ENCODE data around the gene CRIP3.
A peak's percentile ranks its signal among the peaks of the same experiment; 100 is the strongest.
"Not testable (repeated sequence)": the region's sequence is repeated elsewhere in the genome, so short reads cannot be mapped to it uniquely, and the experiment has no call there.

CRIP3 gene

GRCh38 chr6:43308990-43309477 lies 408 bp upstream of the CRIP3 start:
- H3K9me3 ChIP-seq: no peaks in the 10 kb centered on the region
- peaks cover 37% of the 10 kb centered on the region for H3K4me1 ChIP-seq
- peak overlapping the region; percentile 67 for H3K4me3 ChIP-seq
- TF ChIP-seq Cebpa-rat (IDR thresholded peaks at IDR 0.05): no peak
- peak overlapping the region; percentile 28; the same call in 1 of the 2 replicates for H3K9ac ChIP-seq
- no peak overlapping the region for H3K27ac ChIP-seq
- H3K27me3 ChIP-seq: no peaks in the 10 kb centered on the region
- peak overlapping the region; percentile 96 for H3K4me2 ChIP-seq
- no peaks in the 10 kb centered on the region for H3K36me3 ChIP-seq
- peaks cover 12% of the 10 kb centered on the region; the same call in 1 of the 2 replicates for H4K20me1 ChIP-seq

GRCh38 chr6:43307451-43308100 lies 1.1 kb downstream of the CRIP3 start:
- Histone ChIP-seq H4K20me1 (peaks cover 12% of the 10 kb centered on the region; the same call in 1 of the 2 replicates), H3K4me3 (peak overlapping the region; percentile 67; the same call in 1 of the 2 replicates), H3K4me2 (peak overlapping the region; percentile 96), H3K9me3 (no peaks in the 10 kb centered on the region), H3K9ac (no peak overlapping the region; the same call in 1 of the 2 replicates), H3K4me1 (peaks cover 28% of the 10 kb centered on the region), H3K36me3 (no peaks in the 10 kb centered on the region), H3K27ac (no peak overlapping the region), H3K27me3 (no peaks in the 10 kb centered on the region)
- TF ChIP-seq Cebpa-rat (IDR thresholded peaks at IDR 0.05): no peak

- H4K20me1 ChIP-seq: peaks cover 12% of the 10 kb centered on the region; the same call in 1 of the 2 replicates
- no peak overlapping the region for H3K4me2 ChIP-seq
- no peak overlapping the region for H3K27ac ChIP-seq
- H3K27me3 ChIP-seq: no peaks in the 10 kb centered on the region
- no peaks in the 10 kb centered on the region for H3K36me3 ChIP-seq
- no peak for TF ChIP-seq Cebpa-rat (IDR thresholded peaks at IDR 0.05)
- H3K4me3 ChIP-seq: no peak overlapping the region
- peaks cover 24% of the 10 kb centered on the region for H3K4me1 ChIP-seq
- H3K9ac ChIP-seq: no peak overlapping the region
- no peaks in the 10 kb centered on the region for H3K9me3 ChIP-seq
Measured at GRCh38 chr6:43306086-43306485, 2.5 kb downstream of the CRIP3 start.

- no peaks in the 10 kb centered on the region for H3K27me3 ChIP-seq
- no peak for TF ChIP-seq Cebpa-rat (IDR thresholded peaks at IDR 0.05)
- H3K4me2 ChIP-seq: no peak overlapping the region
- H3K36me3 ChIP-seq: no peaks in the 10 kb centered on the region
- peaks cover 24% of the 10 kb centered on the region for H3K4me1 ChIP-seq
- H3K9ac ChIP-seq: no peak overlapping the region
- no peaks in the 10 kb centered on the region for H3K9me3 ChIP-seq
- H4K20me1 ChIP-seq: peaks cover 12% of the 10 kb centered on the region; the same call in 1 of the 2 replicates
- no peak overlapping the region for H3K27ac ChIP-seq
- H3K4me3 ChIP-seq: no peak overlapping the region
Measured at GRCh38 chr6:43304882-43305281, 3.7 kb downstream of the CRIP3 start.

- no peak for TF ChIP-seq Cebpa-rat (IDR thresholded peaks at IDR 0.05)
- H3K4me2 ChIP-seq: no peak overlapping the region
- no peak overlapping the region for H3K27ac ChIP-seq
- peaks cover 12% of the 10 kb centered on the region; the same call in 1 of the 2 replicates for H4K20me1 ChIP-seq
- H3K9me3 ChIP-seq: no peaks in the 10 kb centered on the region
- no peak overlapping the region for H3K9ac ChIP-seq
- no peak overlapping the region for H3K4me3 ChIP-seq
- H3K27me3 ChIP-seq: no peaks in the 10 kb centered on the region
- no peaks in the 10 kb centered on the region for H3K36me3 ChIP-seq
- peaks cover 22% of the 10 kb centered on the region for H3K4me1 ChIP-seq
Measured at GRCh38 chr6:43304361-43304760, 4.3 kb downstream of the CRIP3 start.

GRCh38 chr6:43303751-43304331 lies 4.8 kb downstream of the CRIP3 start:
- H3K4me1 ChIP-seq: peaks cover 17% of the 10 kb centered on the region
- no peak overlapping the region for H3K4me3 ChIP-seq
- no peaks in the 10 kb centered on the region for H3K36me3 ChIP-seq
- TF ChIP-seq Cebpa-rat (IDR thresholded peaks at IDR 0.05): no peak
- H3K27me3 ChIP-seq: no peaks in the 10 kb centered on the region
- H3K9ac ChIP-seq: no peak overlapping the region
- no peak overlapping the region for H3K27ac ChIP-seq
- peaks cover 12% of the 10 kb centered on the region; the same call in 1 of the 2 replicates for H4K20me1 ChIP-seq
- no peaks in the 10 kb centered on the region for H3K9me3 ChIP-seq
- no peak overlapping the region for H3K4me2 ChIP-seq

- not testable (repeated sequence) for H4K20me1 ChIP-seq, H3K4me2 ChIP-seq, H3K36me3 ChIP-seq, H3K27me3 ChIP-seq, H3K4me3 ChIP-seq, H3K4me1 ChIP-seq, H3K9ac ChIP-seq, H3K27ac ChIP-seq, H3K9me3 ChIP-seq
Measured at GRCh38 chr6:43303006-43303405, 5.6 kb downstream of the CRIP3 start.

GRCh38 chr6:43302126-43302525 lies 6.5 kb downstream of the CRIP3 start:
- Histone ChIP-seq H3K36me3 (no peaks in the 10 kb centered on the region), H3K4me2 (no peak overlapping the region), H3K27ac (no peak overlapping the region), H3K9ac (no peak overlapping the region), H3K4me3 (no peak overlapping the region), H3K27me3 (no peaks in the 10 kb centered on the region), H4K20me1 (no peaks in the 10 kb centered on the region), H3K4me1 (no peaks in the 10 kb centered on the region), H3K9me3 (no peaks in the 10 kb centered on the region)
- no peak for TF ChIP-seq Cebpa-rat (IDR thresholded peaks at IDR 0.05)

- Histone ChIP-seq H3K27ac (no peak overlapping the region), H3K36me3 (no peaks in the 10 kb centered on the region), H3K9ac (no peak overlapping the region), H3K4me3 (no peak overlapping the region), H3K4me1 (no peaks in the 10 kb centered on the region), H3K27me3 (no peaks in the 10 kb centered on the region), H3K9me3 (no peaks in the 10 kb centered on the region), H3K4me2 (no peak overlapping the region), H4K20me1 (no peaks in the 10 kb centered on the region)
- TF ChIP-seq Cebpa-rat (IDR thresholded peaks at IDR 0.05): no peak
Measured at GRCh38 chr6:43301081-43301870, 7.3 kb downstream of the CRIP3 start.
